Measurements from ENCODE around the gene SBF1.
"Not testable (repeated sequence)": the region's sequence is repeated elsewhere in the genome, so short reads cannot be mapped to it uniquely, and the experiment has no call there.

SBF1 gene

GRCh38 chr22:50444663-50445062, 30.2 kb downstream of the SBF1 start:
- no peak for DNase-seq

GRCh38 chr22:50443801-50444625, 30.8 kb downstream of the SBF1 start:
- DNase-seq = no peak

GRCh38 chr22:50443197-50443596, 31.6 kb downstream of the SBF1 start:
- no peak for DNase-seq

GRCh38 chr22:50441428-50441993, 33.3 kb downstream of the SBF1 start:
- no peak for DNase-seq

- DNase-seq = no peak
Observed at GRCh38 chr22:50440544-50441249, 34.1 kb downstream of the SBF1 start.

- no peak for DNase-seq
Observed at GRCh38 chr22:50439871-50440331, 34.9 kb downstream of the SBF1 start.

- no peak for DNase-seq
Observed at GRCh38 chr22:50439314-50439870, 35.4 kb downstream of the SBF1 start.

- DNase-seq = no peak
Observed at GRCh38 chr22:50438305-50439275, 36.2 kb downstream of the SBF1 start.

GRCh38 chr22:50437511-50438304, 37.1 kb downstream of the SBF1 start:
- no peak for DNase-seq

- DNase-seq = no peak
Observed at GRCh38 chr22:50436841-50437341, 37.9 kb downstream of the SBF1 start.

- DNase-seq = no peak
Observed at GRCh38 chr22:50436015-50436830, 38.6 kb downstream of the SBF1 start.

GRCh38 chr22:50435291-50436014, 39.4 kb downstream of the SBF1 start:
- no peak for DNase-seq

- DNase-seq = no peak
Observed at GRCh38 chr22:50434849-50435248, 40.0 kb downstream of the SBF1 start.

- DNase-seq = not testable (repeated sequence)
Observed at GRCh38 chr22:50432877-50433510, 41.8 kb downstream of the SBF1 start.

- no peak for DNase-seq
Observed at GRCh38 chr22:50432131-50432876, 42.5 kb downstream of the SBF1 start.

- no peak for DNase-seq
Observed at GRCh38 chr22:50425179-50425916, 49.5 kb downstream of the SBF1 start.

- DNase-seq = no peak
Observed at GRCh38 chr22:50423956-50424355, 50.9 kb downstream of the SBF1 start.

Measured in NCI-H187 (cell line).